Panc1 (cell line): ENCODE measurements around the gene PRSS50. TPM values are rescaled to one million over a fixed set of nuclear protein-coding genes. Genes with fewer than 3 reads are reported as not detected.

ENCODE experiments used
- ATAC-seq: fragments of 200-7000 bp; cut with Tn5 transposase; 2 replicates; pipeline ENCODE4 v1.9.1; 2020; ENCODE audit warnings: mild to moderate bottlenecking, moderate library complexity
- BruUV-seq: library from RNA; stranded (reverse); fragments of 400-500 nt; replicated peaks from 2 replicates; lab custom pipeline; 2021; lab: Mats Ljungman, UMichigan
- CTCF ChIA-PET: fragments of 300-600 bp; sonication (Branson Sonifier 250); formaldehyde crosslinking; loops from one replicate; lab custom pipeline; 2022; ENCODE audit warnings: antibody characterized with exemption; lab: Charles Lee
- POLR2A ChIA-PET: fragments of 300-600 bp; sonication (Branson Sonifier 250); formaldehyde crosslinking; loops from one replicate; lab custom pipeline; 2022; ENCODE audit warnings: antibody characterized with exemption; lab: Charles Lee
- DNase-seq: peaks from one replicate; pipeline ENCODE4 v3.0.0-alpha.2; 2010; ENCODE audit warnings: low read depth, low spot score
- H3K27ac ChIP-seq: 2 replicates; pipeline ENCODE4 v1.5.1; 2011; ENCODE audit warnings: mild to moderate bottlenecking, low read length, inconsistent platforms
- H3K27me3 ChIP-seq: fragments of 200-500 bp; sonication (Bioruptor generic); 2 replicates; pipeline ENCODE4 v1.6.0; 2014; ENCODE audit warnings: low read length, inconsistent platforms; ENCODE audit not compliant: control insufficient read depth, insufficient read depth
- H3K36me3 ChIP-seq: fragments of 200-500 bp; sonication (Bioruptor generic); 2 replicates; pipeline ENCODE4 v1.5.1; 2014; ENCODE audit warnings: inconsistent platforms, mild to moderate bottlenecking, low read length, moderate library complexity; ENCODE audit not compliant: control insufficient read depth, insufficient read depth
- H3K4me1 ChIP-seq: 2 replicates; pipeline ENCODE4 v1.5.1; 2011; ENCODE audit warnings: inconsistent platforms, mild to moderate bottlenecking, low read length, moderate library complexity; ENCODE audit not compliant: control insufficient read depth, insufficient read depth
- H3K4me3 ChIP-seq, 2 experiments: 2 replicates each; pipeline ENCODE4 v1.5.1; 2011 to 2012; ENCODE audit warnings: low read depth in 2 of 2, low read length in 2 of 2, mild to moderate bottlenecking in 2 of 2, inconsistent platforms in 1 of 2, moderate library complexity in 1 of 2
- H3K9me3 ChIP-seq: fragments of 200-500 bp; sonication (Bioruptor generic); 2 replicates; pipeline ENCODE4 v1.5.1; 2014; ENCODE audit warnings: low read depth, mild to moderate bottlenecking, inconsistent platforms, low read length, moderate library complexity; ENCODE audit not compliant: control insufficient read depth, insufficient read depth
- CTCF ChIP-seq: fragments of 450-650 bp; IDR thresholded peaks from 2 replicates; pipeline ENCODE4 v1.5.1; 2017; ENCODE audit warnings: mild to moderate bottlenecking
- POLR2AphosphoS5 ChIP-seq: IDR thresholded peaks from 2 replicates; pipeline ENCODE4 v1.6.1; 2012; ENCODE audit warnings: mild to moderate bottlenecking, low read depth, low read length, moderate library complexity
- REST ChIP-seq, 2 experiments: IDR thresholded peaks; 2 replicates each; pipeline ENCODE4 v1.6.1; 2011 to 2012; ENCODE audit warnings: low read depth in 2 of 2, control low read depth in 1 of 2, low read length in 1 of 2, mild to moderate bottlenecking in 1 of 2, moderate library complexity in 1 of 2; ENCODE audit not compliant: insufficient read depth in 1 of 2
- SIN3A ChIP-seq: IDR thresholded peaks from 2 replicates; pipeline ENCODE4 v1.6.1; 2012; ENCODE audit warnings: low read depth, mild to moderate bottlenecking, low read length, moderate library complexity, borderline replicate concordance; ENCODE audit not compliant: insufficient read depth
- TCF7L2 ChIP-seq: IDR thresholded peaks from 2 replicates; pipeline ENCODE4 v1.6.1; 2011; ENCODE audit warnings: mild to moderate bottlenecking, low read depth, low read length, inconsistent platforms
- in situ Hi-C: cut with HindIII; loops from 2 replicates; pipeline ENCODE4 v1.10.0; 2016; ENCODE audit warnings: low sequenced_read_pairs, low pct_unique_long_range_greater_than_20kb
- intact Hi-C: fragments of 100-400 bp; cut with micrococcal nuclease; formaldehyde crosslinking; loops from one replicate; pipeline ENCODE4 v1.10.0; 2022; ENCODE audit not compliant: unreplicated experiment
- total RNA-seq: library from RNA; stranded (reverse); gene quantifications from one replicate; pipeline ENCODE4 v1.2.1, GENCODE V29; 2021; ENCODE audit not compliant: unreplicated experiment

The PRSS50 gene
- total RNA-seq, 1 experiment from 2014 or later, result 0.13 TPM

GRCh38 chr3:46725621-46726314 lies 8.1 kb upstream of the PRSS50 start:
- POLR2A ChIA-PET, result no interaction called here
- in situ Hi-C loops (no loop called here), intact Hi-C loops (no loop called here)

GRCh38 chr3:46724424-46724823 lies 6.8 kb upstream of the PRSS50 start:
- Histone ChIP-seq H3K4me3 (no peak overlapping the region), H3K27me3 (no peaks in the 10 kb centered on the region), H3K4me1 (no peaks in the 10 kb centered on the region), H3K27ac (no peak overlapping the region), H3K9me3 (no peaks in the 10 kb centered on the region), H3K36me3 (no peaks in the 10 kb centered on the region)
- DNase-seq, result no peak
- intact Hi-C loops (no loop called here), in situ Hi-C loops (no loop called here)
- BruUV-seq, result no TSS peak
- TF ChIP-seq TCF7L2 (no peak), SIN3A (no peak), REST (IDR thresholded peaks at IDR 0.05; ENCODE audit: insufficient read depth in 1 of 2, low read depth in 2 of 2, low read length in 1 of 2) (no peak), CTCF (no peak), POLR2AphosphoS5 (no peak)
- ATAC-seq, result no peak
- ChIA-PET CTCF (no interaction called here), POLR2A (interaction anchor here (0.6 kb wide), 1 partner anchor 226 kb away, joined by 3 read pairs; no protein-coding TSS in a partner anchor)

More at GRCh38 chr3:46725621-46726314, 8.1 kb upstream of the PRSS50 start:
- Histone ChIP-seq H3K9me3 (no peaks in the 10 kb centered on the region), H3K27ac (no peak overlapping the region), H3K4me3 (no peak overlapping the region), H3K27me3 (no peaks in the 10 kb centered on the region), H3K36me3 (no peaks in the 10 kb centered on the region), H3K4me1 (no peaks in the 10 kb centered on the region)
- no peak for TF ChIP-seq TCF7L2
- TF ChIP-seq POLR2AphosphoS5, result no peak
- no peak for TF ChIP-seq CTCF
- no peak for TF ChIP-seq REST (IDR thresholded peaks at IDR 0.05; ENCODE audit: insufficient read depth in 1 of 2, low read depth in 2 of 2, low read length in 1 of 2)
- TF ChIP-seq SIN3A, result no peak
- no TSS peak for BruUV-seq
- CTCF ChIA-PET, result no interaction called here
- DNase-seq (no peak), ATAC-seq (no peak)
